ENCODE measurements around the gene BCKDK.

Gene BCKDK

DNA sequence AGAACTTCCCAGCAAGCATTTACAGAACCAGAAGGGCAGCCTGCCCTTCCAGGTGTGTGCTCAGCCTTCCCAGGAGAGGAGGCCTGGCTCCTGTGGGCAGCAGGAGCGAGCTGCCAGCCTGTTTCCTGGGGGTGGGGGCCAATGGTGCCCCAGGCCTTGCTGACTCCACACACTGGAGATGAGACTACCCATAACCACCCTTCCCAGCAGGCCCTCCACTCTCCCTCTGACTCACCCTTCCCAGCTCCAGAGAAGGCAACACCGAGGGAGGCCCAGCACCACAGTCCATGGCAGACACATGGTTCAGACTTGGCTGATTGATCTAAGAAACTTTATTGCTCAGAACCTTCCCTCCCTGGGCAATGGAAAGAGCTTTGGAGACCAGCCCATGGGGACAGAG is 17.6 kb upstream of the BCKDK start:
- DNase-seq: no peak
- no peaks in the 10 kb centered on the region for H3K9me3 ChIP-seq
- no peaks in the 10 kb centered on the region for H3K4me1 ChIP-seq
- TF ChIP-seq, protein P1, sequence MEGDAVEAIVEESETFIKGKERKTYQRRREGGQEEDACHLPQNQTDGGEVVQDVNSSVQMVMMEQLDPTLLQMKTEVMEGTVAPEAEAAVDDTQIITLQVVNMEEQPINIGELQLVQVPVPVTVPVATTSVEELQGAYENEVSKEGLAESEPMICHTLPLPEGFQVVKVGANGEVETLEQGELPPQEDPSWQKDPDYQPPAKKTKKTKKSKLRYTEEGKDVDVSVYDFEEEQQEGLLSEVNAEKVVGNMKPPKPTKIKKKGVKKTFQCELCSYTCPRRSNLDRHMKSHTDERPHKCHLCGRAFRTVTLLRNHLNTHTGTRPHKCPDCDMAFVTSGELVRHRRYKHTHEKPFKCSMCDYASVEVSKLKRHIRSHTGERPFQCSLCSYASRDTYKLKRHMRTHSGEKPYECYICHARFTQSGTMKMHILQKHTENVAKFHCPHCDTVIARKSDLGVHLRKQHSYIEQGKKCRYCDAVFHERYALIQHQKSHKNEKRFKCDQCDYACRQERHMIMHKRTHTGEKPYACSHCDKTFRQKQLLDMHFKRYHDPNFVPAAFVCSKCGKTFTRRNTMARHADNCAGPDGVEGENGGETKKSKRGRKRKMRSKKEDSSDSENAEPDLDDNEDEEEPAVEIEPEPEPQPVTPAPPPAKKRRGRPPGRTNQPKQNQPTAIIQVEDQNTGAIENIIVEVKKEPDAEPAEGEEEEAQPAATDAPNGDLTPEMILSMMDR (IDR thresholded peaks at IDR 0.05; ENCODE audit: low read depth, low read length): no peak
- H3K4me3 ChIP-seq (ENCODE audit: low read depth, low read length): no peak overlapping the region
- H3K27me3 ChIP-seq: no peaks in the 10 kb centered on the region
- H3K36me3 ChIP-seq: peaks cover 10% of the 10 kb centered on the region

DNA sequence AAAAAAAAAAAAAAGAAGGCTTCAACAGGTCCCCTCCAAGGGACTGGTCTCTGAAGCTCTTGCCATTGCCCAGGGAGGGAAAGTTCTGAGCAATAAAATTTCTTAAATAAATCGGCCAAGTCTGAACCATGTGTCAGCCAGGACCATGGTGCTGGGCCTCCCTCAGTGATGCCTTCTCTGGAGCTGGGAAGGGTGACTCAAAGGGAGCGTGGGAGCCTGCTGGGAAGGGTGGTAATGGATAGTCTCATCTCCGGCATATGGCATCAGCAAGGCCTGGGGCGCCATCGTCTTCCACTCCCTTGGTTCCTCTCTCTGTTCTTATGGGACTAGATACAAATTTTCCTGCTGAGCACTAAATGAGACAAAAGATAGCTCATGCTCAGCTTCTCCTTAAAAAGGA is 15.9 kb upstream of the BCKDK start:
- Histone ChIP-seq H3K27me3 (no peaks in the 10 kb centered on the region), H3K36me3 (peaks cover 10% of the 10 kb centered on the region), H3K4me3 (ENCODE audit: low read depth, low read length) (no peak overlapping the region), H3K4me1 (no peaks in the 10 kb centered on the region), H3K9me3 (no peaks in the 10 kb centered on the region)
- TF ChIP-seq, protein P1 (IDR thresholded peaks at IDR 0.05; ENCODE audit: low read depth, low read length): no peak
- DNase-seq: no peak

DNA sequence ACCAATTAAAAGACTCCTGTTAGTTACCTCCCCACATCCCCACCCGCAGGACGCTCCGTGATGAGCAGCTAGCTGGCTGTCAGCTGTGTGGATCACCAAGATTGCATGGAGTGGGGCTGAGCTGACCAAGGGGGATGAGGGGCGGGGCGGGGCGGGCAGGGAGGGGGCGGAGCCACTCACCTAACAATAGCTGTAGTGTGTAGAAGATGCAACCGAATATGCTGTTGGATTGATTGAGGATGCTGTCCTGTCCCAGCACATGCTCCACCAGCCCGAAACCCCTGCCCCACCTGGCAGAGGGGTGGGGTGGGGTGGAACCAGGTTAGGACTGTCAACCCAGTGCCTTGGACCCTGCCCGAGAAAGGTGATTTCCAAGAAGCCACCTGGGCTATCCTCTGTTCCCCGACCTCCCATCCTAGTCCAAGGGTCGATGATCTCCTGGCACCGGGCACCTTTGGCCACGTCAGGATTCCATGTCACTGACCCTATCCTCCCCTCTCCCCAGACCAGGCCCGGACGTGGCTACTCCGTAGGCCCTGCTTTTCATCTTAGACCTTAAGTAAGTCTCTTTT is 15.0 kb upstream of the BCKDK start:
- no peaks in the 10 kb centered on the region for H3K9me3 ChIP-seq
- DNase-seq: peak; percentile 60
- TF ChIP-seq, protein P1 (IDR thresholded peaks at IDR 0.05; ENCODE audit: low read depth, low read length): no peak
- no peaks in the 10 kb centered on the region for H3K4me1 ChIP-seq
- peak overlapping the region; percentile 96 for H3K4me3 ChIP-seq (ENCODE audit: low read depth, low read length)
- peaks cover 10% of the 10 kb centered on the region for H3K36me3 ChIP-seq
- H3K27me3 ChIP-seq: no peaks in the 10 kb centered on the region

DNA sequence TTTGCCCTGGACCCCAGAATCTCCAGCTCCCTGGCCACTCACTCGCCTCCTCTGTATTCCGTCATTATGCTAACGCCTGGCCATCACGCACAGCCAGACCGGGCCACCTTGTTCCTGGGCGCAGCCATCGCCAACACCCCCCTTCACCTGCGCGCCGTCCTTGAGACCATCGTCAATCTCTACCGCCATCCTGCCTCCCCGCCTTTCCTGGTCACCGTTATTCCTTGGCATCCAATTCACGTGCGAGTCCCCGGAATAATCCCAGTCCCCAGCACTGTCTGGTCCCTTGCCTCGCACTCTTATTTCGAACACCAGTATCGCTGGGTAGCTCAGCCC is 14.1 kb upstream of the BCKDK start:
- Histone ChIP-seq H3K36me3 (peaks cover 10% of the 10 kb centered on the region), H3K9me3 (no peaks in the 10 kb centered on the region), H3K4me3 (ENCODE audit: low read depth, low read length) (peak overlapping the region; percentile 96), H3K4me1 (no peaks in the 10 kb centered on the region), H3K27me3 (no peaks in the 10 kb centered on the region)
- DNase-seq: no peak
- TF ChIP-seq, protein P1 (IDR thresholded peaks at IDR 0.05; ENCODE audit: low read depth, low read length): no peak

DNA sequence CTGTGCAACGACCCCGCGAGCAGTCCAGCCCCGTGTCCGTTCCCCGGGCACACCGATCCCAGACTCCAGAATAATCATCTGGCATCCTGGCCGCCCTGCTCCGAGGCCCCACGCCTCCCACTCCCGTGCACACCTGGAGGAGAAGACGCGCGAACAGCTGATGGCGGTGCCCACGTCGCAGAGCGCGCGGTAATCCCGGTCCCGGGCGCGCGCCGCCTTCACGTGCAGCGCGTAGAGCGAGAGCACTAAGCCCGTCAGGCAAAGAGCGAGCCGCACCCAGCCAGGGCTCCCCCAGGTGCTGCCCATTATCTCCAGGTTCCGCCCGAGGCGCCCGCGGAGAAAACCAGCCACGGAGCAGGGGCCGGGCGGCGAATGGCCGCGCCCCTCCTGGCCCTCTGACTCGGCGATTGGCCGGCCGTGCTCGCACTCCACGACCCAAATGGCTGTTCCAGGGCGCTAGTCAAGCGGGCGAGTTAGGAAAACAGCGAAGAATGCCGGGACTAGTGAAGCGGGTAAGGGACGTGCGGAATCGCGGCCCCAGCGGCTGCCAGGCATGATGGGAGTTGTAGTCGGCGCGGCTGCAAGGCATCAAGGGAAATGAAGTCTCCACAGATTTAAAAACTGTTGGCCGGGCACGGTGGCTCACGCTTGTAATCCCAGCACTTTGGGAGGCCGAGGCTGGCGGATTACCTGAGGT is 13.6 kb upstream of the BCKDK start, which contains the start of gene VKORC1:
Gene VKORC1, minus strand, starts transcription at position 374 of the 697 bp plus-strand sequence. Its CDS starts 68 bp downstream, at position 306.
- Histone ChIP-seq H3K27me3 (no peaks in the 10 kb centered on the region), H3K9me3 (no peaks in the 10 kb centered on the region), H3K4me3 (ENCODE audit: low read depth, low read length) (peak within 1 kb of the TSS; percentile 96), H3K36me3 (peaks cover 10% of the 10 kb centered on the region), H3K4me1 (no peaks in the 10 kb centered on the region)
- DNase-seq: peak; percentile 97
- TF ChIP-seq, protein P1 (IDR thresholded peaks at IDR 0.05; ENCODE audit: low read depth, low read length): no peak

Measured in BE2C (cell line).